Stimulated activated CD4-positive, alpha-beta T cell treated with anti-CD3 and anti-CD28 coated beads, Interleukin-15, amount 100 ng/mL, for 1 hour (primary cell): ENCODE results near the gene ZNF575.
"Not testable (repeated sequence)": the region's sequence is repeated elsewhere in the genome, so short reads cannot be mapped to it uniquely, and the experiment has no call there.

Experiments
- DNase-seq, 2 donors: peaks; one replicate each; pipeline ENCODE4 v3.0.0-alpha.2; 2020; ENCODE audit warnings: low read depth in 1 of 2, low spot score in 1 of 2

ZNF575 gene

DNA sequence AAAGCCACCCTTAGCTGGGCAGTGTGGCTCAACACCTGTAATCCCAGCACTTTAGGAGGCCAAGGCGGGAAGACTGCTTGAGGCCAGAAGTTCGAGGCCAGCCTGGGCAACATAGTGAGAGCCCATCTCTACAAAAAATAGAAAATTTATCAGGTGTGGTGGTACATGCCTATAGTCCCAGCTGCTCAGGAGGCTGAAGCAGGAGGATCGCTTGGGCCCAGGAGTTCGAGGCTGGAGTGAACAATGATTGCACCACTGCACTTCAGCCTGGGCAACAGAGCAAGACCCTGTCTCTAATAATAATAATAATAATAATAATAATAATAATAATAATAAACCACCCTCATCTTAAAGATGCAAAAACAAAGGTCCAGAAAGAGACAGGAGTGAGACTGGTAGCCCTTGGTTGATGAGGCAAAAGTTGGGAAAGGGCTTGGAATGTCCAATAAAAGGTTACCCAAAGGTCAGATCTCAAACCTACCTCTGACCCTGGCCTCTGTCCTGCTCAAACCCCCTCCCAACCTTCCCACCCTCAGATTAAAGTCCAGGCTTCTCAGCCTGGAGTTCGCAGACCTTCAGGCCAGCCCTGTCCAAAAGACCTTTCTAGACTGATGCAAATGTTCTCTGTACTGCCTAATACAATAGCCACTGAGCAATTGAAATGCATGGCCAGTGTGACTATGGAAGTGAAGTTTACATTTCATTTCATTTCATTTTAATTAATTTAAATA lies 9.1 kb downstream of the ZNF575 start:
- no peak for DNase-seq

DNA sequence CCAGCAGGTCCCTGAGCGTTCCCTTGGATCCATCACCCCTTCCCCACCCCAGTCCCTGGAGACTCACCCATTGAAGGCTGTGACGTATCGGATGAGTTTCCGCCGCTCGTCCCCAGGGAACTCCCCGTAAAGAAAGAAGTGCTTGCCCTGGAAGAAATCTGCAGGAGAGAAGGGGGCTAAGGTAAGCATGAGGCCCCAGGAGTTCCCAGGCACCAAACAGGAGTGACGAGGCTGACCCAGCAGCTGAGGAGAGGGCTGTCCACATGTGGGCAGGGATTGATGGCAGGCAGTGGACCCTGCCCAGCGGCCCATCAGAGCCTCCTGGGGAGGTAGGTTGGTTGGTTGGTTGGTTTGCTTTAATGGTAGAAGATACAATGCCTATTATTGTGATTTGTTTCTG lies 11.1 kb downstream of the ZNF575 start:
- no peak for DNase-seq

DNA sequence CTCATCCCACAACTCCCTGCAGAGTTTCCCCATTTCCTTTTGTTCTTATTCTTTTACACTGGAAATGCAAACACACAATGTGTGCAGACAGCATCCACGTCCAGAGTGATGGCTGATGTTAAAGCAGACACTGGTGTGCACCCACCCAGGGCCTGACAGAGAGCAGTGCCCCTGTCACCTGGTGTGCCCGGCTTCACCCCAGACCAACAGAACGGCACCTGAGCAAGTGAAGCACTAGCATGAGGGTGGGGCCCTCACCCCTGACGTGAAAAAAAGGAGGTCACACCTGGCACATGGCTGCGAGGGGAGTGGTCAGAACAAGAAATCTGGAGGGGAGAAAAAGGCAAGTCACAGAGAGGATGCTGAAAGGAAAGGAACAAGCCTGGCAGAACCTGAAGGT lies 12.3 kb downstream of the ZNF575 start:
- no peak for DNase-seq

DNA sequence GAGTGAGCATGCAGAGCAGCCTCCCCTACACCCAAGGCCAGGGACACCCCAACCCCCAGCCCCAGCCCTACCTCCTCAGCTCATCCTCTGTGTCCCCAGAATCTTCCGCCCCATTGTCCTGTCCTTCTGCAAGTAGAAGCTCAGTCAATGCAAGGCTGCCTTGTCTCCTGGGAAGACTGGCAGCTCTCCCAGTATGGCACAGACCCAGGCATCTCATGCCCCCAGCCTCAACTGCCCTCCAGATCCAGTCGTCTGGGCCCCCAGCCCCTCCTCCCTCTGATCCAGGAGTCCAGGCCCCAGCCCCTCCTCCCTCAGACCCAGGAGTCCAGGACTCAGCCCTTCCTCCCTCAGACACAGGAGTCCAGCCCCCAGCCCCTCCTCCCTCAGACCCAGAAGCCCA lies 13.0 kb downstream of the ZNF575 start:
- no peak for DNase-seq

DNA sequence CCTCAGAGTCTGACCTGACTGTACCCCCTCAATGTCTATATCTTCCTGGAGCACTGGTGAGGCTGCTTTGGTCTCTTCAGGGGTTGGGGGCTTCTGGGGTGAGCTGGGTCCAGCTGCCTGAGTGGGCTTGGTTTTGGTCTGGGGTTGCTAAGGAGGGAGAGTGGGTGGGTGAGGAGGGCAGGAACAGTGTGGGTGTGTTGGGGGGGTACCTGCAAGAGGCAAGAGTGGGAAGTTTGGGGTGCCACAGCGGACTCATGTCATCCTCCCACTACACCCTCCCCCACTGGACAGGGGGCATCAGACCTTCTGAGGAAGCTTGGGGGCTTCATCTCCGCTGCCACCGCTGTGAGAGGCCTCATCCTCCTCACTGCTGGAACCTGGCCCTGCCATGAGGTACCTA lies 13.6 kb downstream of the ZNF575 start:
- no peak for DNase-seq

DNA sequence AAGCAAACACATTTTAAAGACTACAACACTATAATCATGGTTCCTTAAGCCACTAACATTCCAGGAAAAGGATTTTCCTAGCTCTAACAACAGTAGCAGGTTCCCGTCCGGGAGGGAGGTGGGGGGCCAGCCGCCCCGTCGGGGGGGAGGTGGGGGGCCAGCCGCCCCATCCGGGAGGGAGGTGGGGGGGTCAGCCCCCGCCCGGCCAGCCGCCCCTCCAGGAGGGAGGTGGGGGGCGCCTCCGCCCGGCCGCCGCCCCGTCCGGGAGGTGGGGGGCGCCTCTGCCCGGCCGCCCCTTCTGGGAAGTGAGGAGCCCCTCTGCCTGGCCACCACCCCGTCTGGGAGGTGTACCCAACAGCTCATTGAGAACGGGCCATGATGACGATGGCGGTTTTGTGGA lies 14.9 kb downstream of the ZNF575 start:
- DNase-seq, result not testable (repeated sequence)

DNA sequence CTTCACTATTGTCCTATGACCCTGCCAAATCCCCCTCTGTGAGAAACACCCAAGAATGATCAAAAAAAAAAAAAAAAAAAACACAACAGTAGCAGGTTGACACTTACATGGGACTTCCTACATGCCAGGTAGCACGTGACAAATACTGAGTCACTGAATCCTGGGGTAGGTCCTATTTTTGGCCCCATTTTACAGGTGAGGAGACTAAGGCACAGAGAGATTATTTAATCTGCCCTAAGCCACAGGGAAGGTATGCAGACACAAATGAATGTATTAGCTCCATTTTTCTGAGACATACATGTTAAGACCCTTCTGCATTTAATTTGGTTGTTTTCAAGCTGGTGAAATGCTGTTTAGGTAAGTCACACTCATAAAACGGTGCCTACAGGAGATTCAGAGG lies 15.7 kb downstream of the ZNF575 start:
- no peak for DNase-seq

DNA sequence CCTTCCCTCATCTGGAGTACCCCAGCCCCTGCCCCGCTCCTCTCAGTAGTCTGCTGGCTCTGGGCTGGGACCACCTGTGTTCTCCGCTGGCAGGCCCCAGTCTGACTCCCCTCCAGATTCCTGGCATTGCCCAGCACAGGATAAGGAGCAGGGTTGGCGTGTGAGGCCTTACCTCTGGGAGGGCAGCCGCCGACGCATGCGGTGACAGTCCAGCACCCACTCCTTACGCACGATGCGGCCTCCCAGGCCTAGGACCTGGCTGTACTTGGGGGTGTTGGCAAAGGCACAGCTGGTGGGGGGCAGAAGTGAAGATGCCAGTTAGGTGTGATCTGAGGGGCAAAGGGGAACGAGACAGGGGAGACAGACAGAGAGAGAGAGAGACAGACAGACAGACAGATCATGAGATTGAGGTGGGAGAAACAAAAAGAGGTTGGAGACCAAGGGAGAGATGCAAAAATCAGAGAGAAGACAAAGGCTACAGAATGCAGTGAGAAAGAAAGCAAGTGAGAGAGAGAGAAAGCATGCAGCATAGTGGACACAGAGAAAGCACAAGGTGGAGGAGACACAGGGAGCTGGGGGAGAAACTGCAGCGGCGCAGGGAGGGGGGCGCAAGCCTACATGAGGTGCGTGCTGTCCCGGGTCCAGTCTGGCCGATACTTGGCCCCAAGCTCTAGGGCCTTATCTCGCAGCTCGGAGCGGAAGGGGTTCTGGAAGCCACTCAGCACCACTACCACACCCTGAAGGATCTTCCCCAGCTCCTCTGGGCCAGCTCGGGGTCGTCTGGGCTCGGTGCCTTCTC lies 18.6 kb downstream of the ZNF575 start:
- no peak for DNase-seq

DNA sequence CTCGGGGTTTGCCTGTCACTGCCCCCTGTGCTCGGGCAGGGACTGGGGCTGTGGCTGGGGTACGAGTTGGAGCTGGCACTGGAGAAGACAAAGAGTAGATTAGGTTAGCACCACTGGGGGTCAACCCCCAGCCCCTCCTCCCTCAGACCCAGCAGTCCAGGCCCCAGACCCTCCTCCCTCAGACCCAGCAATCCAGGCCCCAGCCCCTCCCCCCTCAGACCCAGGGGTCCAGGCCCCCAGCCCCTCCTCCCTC lies 19.1 kb downstream of the ZNF575 start:
- no peak for DNase-seq

DNA sequence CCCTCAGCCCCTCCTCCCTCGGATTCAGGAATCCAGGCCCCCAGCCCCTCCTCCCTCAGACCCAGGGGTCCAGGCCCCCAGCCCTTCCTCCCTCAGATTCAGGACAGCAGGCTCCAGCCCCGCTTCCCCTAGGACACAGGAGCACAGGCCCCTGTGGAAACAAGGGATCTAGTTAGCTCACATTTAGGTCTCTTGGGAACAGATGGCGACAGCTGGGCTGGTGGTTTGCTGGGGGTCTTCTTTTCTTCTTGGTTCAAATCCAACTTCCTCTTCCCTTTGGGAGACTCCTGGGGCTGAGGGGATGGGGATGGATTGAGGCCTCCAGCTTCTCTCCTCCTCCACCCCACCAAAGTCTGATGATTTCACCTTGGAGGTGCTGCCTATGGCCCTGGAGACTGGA lies 19.6 kb downstream of the ZNF575 start:
- DNase-seq, result no peak

DNA sequence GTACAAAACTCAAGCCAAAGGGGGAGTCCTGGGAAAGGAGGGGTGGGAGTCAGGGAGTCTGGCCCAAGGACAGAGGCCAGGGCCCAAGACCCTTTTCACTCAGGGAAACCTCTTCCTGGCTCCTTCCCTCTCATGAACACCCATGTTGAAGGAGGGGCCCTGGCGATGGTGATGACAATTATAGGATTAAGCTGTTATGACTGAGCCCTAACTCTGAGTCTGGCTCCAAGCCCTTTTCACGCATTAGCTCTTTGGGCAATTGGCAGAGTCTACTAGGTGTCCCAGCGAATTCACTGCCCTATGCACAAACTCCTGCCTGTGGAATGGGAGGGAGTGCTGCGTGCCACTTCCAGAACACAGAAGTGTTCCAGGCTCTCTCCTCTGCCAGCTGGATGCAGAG lies 20.7 kb downstream of the ZNF575 start:
- DNase-seq, result no peak

DNA sequence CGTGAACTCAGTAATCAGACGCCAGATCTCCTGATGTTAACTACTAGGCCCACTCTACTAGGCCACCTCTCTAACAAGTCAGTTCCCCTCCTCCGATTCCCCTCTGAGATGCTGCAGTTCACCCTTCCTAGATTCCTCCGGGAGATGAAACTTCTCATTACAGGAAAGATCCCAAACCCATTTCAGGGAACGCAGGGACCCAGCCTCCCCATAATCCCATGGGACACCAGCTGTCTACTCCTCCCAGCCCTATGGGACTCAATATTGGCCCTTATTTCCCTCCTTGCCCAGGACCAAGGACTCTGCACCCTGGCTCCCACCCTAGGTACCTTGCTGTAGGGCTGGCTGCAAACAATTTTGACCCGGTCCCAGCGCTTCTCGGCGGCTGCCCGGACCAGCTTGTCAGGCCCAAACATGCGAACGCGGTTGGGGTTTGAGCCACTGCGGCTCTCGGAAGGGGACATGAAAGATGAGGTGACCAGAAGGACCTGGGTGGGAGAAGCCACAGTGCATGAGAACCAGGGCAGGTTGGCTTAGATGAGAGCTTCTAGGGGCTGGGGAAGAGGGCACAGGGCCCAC lies 21.4 kb downstream of the ZNF575 start:
- DNase-seq, result no peak

DNA sequence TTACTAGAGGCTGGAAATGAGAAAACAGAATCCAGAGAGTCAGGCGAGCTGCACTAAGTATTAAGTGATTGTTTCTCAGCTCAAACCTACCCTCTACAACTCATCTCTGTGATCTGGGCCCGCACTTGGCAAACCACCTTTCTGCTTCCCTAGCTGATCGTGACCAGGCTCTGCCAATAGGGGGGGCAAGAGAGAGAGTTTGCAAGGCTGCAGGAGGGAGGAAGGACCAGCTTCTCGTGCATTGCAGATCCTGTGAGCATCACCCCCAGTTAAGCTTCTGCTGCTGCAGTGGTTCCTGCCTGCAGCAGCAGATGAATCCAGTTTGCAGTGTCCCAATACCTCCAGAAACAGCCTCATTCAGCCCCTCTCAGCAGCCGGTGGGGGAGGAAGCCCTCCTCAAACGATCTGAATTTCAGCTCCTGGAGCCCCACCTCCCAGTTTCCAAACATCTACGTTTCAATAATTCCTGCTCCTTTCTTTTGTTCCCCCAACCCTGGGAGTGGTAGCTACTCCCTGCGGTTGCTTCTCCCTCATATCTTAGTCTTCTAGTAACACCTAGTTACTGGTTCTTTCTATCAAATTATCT lies 22.3 kb downstream of the ZNF575 start:
- peak; percentile 57 to 65 for DNase-seq

DNA sequence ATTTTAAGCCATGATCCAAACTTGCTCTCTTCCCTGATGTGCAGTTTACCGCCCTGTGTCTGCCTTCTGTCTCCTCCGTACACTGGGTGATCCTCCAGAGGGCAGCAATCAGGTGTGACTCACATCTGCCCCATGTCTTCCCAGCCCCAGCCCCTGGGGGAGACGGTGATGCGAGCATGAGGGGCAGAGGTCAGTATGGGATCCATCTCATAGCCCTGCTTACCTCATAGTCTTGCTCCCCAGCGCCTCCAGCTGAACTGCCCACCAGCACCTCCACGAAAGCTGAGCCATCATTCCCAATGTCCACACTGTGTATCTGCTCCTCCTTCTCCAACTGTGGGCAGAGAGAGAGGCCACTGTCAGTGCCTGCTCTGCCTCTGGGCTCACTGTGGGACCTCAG lies 27.7 kb downstream of the ZNF575 start:
- no peak for DNase-seq

DNA sequence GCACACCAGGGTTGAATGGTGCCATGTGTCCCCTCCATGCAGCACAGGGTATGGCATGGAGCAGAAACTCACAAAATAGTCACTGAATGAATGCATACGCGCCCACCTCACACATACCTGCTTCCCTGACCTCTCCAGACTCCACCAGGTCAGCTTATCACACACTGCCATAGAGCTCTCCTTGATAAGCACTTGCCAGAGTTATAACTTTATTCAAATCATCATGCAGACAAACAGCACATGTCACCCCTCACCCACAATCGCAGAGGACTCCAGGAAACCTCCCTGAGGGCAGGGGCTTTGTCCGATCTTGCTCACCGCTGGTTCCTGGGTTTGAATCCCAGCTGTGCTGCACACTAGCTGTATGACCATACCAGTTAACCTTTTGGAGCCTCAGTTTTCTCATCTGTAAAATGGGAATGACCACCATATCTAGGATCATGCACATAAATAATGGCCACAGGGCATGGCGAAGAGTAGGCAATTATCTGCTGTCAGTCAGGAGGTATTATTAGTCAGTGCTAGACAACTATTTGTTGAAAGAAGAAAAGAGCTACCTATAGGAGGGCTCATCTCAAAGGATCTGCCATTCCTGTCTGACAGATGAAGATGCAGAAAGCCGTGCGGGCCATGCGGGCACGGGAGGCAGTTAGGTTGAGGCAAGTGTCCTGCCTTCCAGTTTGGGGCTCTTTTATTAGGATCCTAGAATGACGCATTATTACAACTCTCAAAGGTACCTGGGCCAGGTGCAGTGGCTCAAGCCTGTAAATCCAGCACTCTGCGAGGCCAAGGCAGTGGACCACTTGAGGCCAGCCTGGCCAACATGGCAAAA lies 28.4 kb downstream of the ZNF575 start:
- DNase-seq, result no peak

DNA sequence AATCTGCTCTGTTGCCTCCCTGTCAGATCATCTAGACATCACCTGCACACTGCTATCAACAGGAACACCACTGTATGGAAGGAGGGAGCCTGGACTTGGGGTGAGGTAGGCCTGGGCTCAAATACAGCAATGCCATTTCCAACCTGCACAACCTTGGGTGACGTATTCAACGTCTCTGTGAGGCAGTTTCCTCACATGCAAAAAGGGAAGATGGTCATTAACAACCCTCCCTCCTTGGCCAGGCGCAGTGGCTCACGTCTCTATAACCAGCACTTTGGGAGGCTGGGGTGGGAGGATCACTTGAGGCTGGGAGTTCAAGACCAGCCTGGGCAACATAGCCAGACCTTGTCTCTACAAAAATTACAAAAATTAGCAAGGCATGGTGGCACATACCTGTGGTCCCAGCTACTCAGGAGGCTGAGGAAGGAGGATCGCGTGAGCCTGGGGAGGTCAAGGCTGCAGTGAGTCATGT lies 29.3 kb downstream of the ZNF575 start:
- no peak for DNase-seq

DNA sequence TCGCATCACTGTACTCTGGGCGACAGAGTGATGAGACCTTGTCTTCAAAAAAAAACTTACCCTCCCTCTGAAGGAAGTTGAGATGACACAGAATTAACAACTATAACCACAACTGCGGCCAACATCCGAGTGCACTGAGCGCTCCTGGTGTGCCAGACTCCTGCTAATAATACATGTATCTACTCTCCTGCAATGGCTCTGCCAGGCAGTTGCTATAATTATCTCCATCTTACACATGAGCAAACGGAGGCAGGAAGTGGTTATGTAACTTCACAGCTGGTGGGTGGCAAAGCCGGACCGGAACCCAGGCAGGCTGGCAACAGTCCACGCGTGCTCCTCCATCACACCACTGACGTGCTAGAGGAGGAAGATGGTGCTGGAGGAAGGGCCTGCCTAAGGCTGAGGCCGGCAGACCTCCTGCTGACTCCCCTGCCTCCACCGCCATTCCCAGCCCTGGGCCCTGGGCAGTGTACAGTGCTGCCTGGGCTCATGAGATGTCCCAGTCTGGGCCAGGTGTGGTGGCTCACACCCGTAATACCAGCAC lies 29.8 kb downstream of the ZNF575 start:
- peak; percentile 24 to 56 for DNase-seq

DNA sequence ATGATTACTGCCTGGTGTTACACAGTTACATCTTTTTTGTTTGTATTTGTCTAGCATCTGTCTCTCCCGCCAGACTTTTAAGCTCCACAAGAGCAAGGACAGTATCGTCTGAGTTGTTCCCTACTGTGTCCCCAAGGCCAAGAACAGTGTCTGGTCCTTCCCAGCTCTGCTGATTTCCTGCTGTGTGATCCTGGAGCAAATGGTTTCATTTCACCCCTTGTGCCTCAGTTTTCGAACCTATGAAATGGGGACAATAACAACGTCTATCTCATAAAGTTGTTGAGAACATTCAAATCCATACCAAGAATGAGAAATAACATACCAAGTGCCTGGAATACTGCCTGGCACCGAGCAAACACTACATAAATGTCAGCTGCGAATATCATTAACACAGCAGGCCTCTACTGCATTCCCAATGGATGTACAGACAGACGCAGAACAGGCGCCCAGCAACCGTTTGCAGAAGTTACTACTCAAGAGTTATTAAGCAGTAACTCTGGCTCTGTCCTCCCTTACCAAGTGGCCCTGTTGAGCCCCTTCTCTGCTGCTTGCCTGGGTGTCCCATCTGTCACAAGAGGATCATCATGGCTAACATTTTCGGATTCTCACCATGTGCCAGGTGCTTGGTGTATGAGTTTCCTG lies 30.9 kb downstream of the ZNF575 start:
- DNase-seq, result no peak

DNA sequence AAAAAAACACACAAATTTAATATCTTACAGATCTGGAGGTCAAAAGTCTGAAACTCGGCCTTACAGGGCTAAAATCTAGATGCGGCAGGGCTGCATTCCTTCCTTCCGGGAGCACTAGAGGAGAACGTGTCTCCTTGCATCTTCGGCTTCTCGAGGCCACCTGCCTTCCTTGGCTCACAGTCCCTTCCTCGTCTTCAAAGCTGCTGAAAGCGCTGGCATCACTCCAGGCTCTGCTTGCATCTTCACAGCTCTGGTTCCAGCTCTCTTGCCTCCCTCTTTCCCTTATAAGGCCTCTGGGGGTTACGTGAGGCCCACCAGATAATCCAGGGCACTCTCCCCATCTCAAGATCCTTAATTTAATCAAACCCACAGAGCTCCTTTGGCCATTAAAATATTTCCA lies 31.8 kb downstream of the ZNF575 start:
- DNase-seq, result no peak

DNA sequence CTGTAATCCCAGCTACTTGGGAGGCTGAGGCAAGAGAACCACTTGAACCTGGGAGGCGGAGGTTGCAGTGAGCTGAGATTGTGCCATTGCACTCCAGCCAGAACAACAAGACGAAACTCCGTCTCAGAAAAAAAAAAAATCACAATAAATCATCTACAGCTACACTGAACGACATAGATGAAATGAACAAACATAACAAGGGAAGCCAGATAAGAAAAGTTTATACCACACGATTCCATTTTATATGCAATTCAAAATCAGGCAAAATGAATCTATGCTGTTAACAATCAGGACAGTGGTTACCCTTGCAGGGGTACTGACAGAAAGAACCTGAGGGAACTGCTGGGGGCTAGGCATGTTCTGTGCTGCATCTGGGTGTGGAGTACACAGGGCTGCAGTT lies 36.7 kb downstream of the ZNF575 start:
- no peak for DNase-seq
